Mesenchymal stem cell (in vitro differentiated cells and primary cell): ENCODE measurements around the gene ERAL1.

ENCODE experiments used
- DNase-seq: peaks from one replicate; pipeline ENCODE4 v3.0.0-alpha.2; 2013
- H2AFZ ChIP-seq: one replicate; pipeline ENCODE4 v1.6.1; 2013; ENCODE audit warnings: low read depth, mild to moderate bottlenecking, control low read depth, inconsistent platforms, low read length, moderate library complexity
- H2AK5ac ChIP-seq: 2 replicates; pipeline ENCODE4 v1.6.1; 2013; ENCODE audit warnings: low read length, moderate library complexity, mild to moderate bottlenecking, inconsistent platforms; ENCODE audit not compliant: severe bottlenecking
- H2BK120ac ChIP-seq: one replicate; pipeline ENCODE4 v1.6.1; 2013; ENCODE audit warnings: low read depth, mild to moderate bottlenecking, inconsistent platforms, low read length, moderate library complexity
- H2BK12ac ChIP-seq, 2 experiments: one replicate each; pipeline ENCODE4 v1.6.1; 2013; ENCODE audit warnings: inconsistent platforms in 2 of 2, low read length in 2 of 2, mild to moderate bottlenecking in 2 of 2, moderate library complexity in 2 of 2, control low read depth in 1 of 2
- H2BK15ac ChIP-seq: one replicate; pipeline ENCODE4 v1.6.1; 2013; ENCODE audit warnings: mild to moderate bottlenecking, low read depth, inconsistent platforms; ENCODE audit not compliant: poor library complexity, severe bottlenecking
- H2BK5ac ChIP-seq: 2 replicates; pipeline ENCODE4 v1.6.1; 2013; ENCODE audit warnings: low read depth, mild to moderate bottlenecking, low read length, control low read depth, inconsistent platforms; ENCODE audit not compliant: poor library complexity, severe bottlenecking
- H3K14ac ChIP-seq, 2 experiments: one replicate each; pipeline ENCODE4 v1.6.1; 2013; ENCODE audit warnings: inconsistent platforms in 2 of 2, low read length in 2 of 2, control low read depth in 1 of 2, mild to moderate bottlenecking in 1 of 2, moderate library complexity in 1 of 2
- H3K18ac ChIP-seq, 2 experiments: one replicate each; pipeline ENCODE4 v1.6.1; 2013; ENCODE audit warnings: inconsistent platforms in 2 of 2, low read length in 2 of 2, control low read depth in 1 of 2, low read depth in 1 of 2, mild to moderate bottlenecking in 1 of 2
- H3K23ac ChIP-seq, 2 experiments: one replicate each; pipeline ENCODE4 v1.6.1; 2013; ENCODE audit warnings: inconsistent platforms in 2 of 2, low read length in 2 of 2, mild to moderate bottlenecking in 2 of 2, moderate library complexity in 2 of 2, control low read depth in 1 of 2
- H3K27ac ChIP-seq: 2 replicates; pipeline ENCODE4 v1.5.1; 2013; ENCODE audit warnings: mild to moderate bottlenecking, moderate library complexity, low read length, control low read depth, inconsistent platforms; ENCODE audit not compliant: poor library complexity, severe bottlenecking
- H3K27me3 ChIP-seq, 2 experiments: 2 replicates each; pipeline versions ENCODE4 v1.6.1 to v1.7.0; 2013; ENCODE audit warnings: low read length in 2 of 2, mild to moderate bottlenecking in 2 of 2, moderate library complexity in 2 of 2, control low read depth in 1 of 2, inconsistent platforms in 1 of 2; ENCODE audit not compliant: control insufficient read depth in 1 of 2, insufficient read depth in 1 of 2
- H3K36me3 ChIP-seq, 2 experiments: 2 replicates each; pipeline versions ENCODE4 v1.6.1 to v1.7.0; 2013; ENCODE audit warnings: low read length in 2 of 2, control low read depth in 1 of 2, inconsistent platforms in 1 of 2, low read depth in 1 of 2, mild to moderate bottlenecking in 1 of 2; ENCODE audit not compliant: insufficient read depth in 2 of 2, control insufficient read depth in 1 of 2
- H3K4ac ChIP-seq, 2 experiments: one replicate each; pipeline ENCODE4 v1.6.1; 2013; ENCODE audit warnings: inconsistent platforms in 2 of 2, low read length in 2 of 2, mild to moderate bottlenecking in 2 of 2, moderate library complexity in 2 of 2, control low read depth in 1 of 2, low read depth in 1 of 2
- H3K4me1 ChIP-seq: 2 replicates; pipeline ENCODE4 v1.6.1; 2013; ENCODE audit warnings: low read depth, low read length, control low read depth; ENCODE audit not compliant: control insufficient read depth, insufficient read depth
- H3K4me2 ChIP-seq: 2 replicates; pipeline ENCODE4 v1.6.1; 2013; ENCODE audit warnings: low read length, mild to moderate bottlenecking, inconsistent platforms; ENCODE audit not compliant: poor library complexity, severe bottlenecking
- H3K4me3 ChIP-seq, 2 experiments: 2 replicates each; pipeline versions ENCODE4 v1.5.1 to v1.7.0; 2013; ENCODE audit warnings: low read length in 2 of 2, mild to moderate bottlenecking in 2 of 2, control low read depth in 1 of 2, low read depth in 1 of 2; ENCODE audit not compliant: insufficient read depth in 1 of 2
- H3K79me1 ChIP-seq: replicated peaks from 2 replicates; pipeline ENCODE4 v1.6.1; 2013; ENCODE audit warnings: mild to moderate bottlenecking, control low read depth, low read length, inconsistent platforms; ENCODE audit not compliant: poor library complexity, severe bottlenecking
- H3K9ac ChIP-seq: 2 replicates; pipeline ENCODE4 v1.7.0; 2013; ENCODE audit warnings: mild to moderate bottlenecking, low read length, moderate library complexity
- H3K9me3 ChIP-seq: 2 replicates; pipeline ENCODE4 v1.7.0; 2013; ENCODE audit warnings: mild to moderate bottlenecking, low read length; ENCODE audit not compliant: control insufficient read depth
- H4K8ac ChIP-seq: one replicate; pipeline ENCODE4 v1.6.1; 2013; ENCODE audit warnings: inconsistent platforms, mild to moderate bottlenecking, low read length, moderate library complexity
- H4K91ac ChIP-seq: one replicate; pipeline ENCODE4 v1.6.1; 2013; ENCODE audit warnings: mild to moderate bottlenecking, low read length, inconsistent platforms
- WGBS: methylation state at CpG from one replicate; pipeline ENCODE4 v1.1.7; 2013; ENCODE audit warnings: mixed read lengths; 5-methylcytosine and 5-hydroxymethylcytosine counted together

Gene ERAL1

GRCh38 chr17:28857905-28858800 is 3.3 kb downstream of the ERAL1 start:
- Histone ChIP-seq H3K36me3 (peaks cover 35 to 38% of the 10 kb centered on the region in 2 experiments), H2BK12ac (no peak overlapping the region), H3K27me3 (no peaks in the 10 kb centered on the region), H4K8ac (no peak overlapping the region), H3K9me3 (no peaks in the 10 kb centered on the region), H3K27ac (no peak overlapping the region), H3K4me3 (no peak overlapping the region), H2BK120ac (no peak overlapping the region), H3K4me2 (no peak overlapping the region), H3K4me1 (peaks cover 4% of the 10 kb centered on the region), H4K91ac (no peak overlapping the region), H3K79me1 (peaks cover 11% of the 10 kb centered on the region), H2BK5ac (no peak overlapping the region), H3K9ac (no peak overlapping the region), H3K18ac (no peak overlapping the region), H2BK15ac (no peak overlapping the region), H2AFZ (no peak overlapping the region), H2AK5ac (no peak overlapping the region), H3K14ac (no peak overlapping the region), H3K23ac (no peak overlapping the region), H3K4ac (no peak overlapping the region)
- no peak for DNase-seq
- 98% methylated on average over 2 of the region's 3 CpGs for whole genome bisulfite sequencing

- no peak overlapping the region for H2BK5ac ChIP-seq
- H3K4me2 ChIP-seq = no peak overlapping the region
- no peak overlapping the region for H2AK5ac ChIP-seq
- H3K18ac ChIP-seq = no peak overlapping the region
- DNase-seq = no peak
- no peak overlapping the region for H2BK12ac ChIP-seq
- no peak overlapping the region for H4K8ac ChIP-seq
- H3K14ac ChIP-seq = no peak overlapping the region
- H3K27me3 ChIP-seq = no peaks in the 10 kb centered on the region
- no peak overlapping the region for H3K23ac ChIP-seq
- no peak overlapping the region for H4K91ac ChIP-seq
- H3K4ac ChIP-seq = no peak overlapping the region
- no peak overlapping the region for H3K9ac ChIP-seq
- peaks cover 11% of the 10 kb centered on the region for H3K79me1 ChIP-seq
- H2BK120ac ChIP-seq = no peak overlapping the region
- H3K36me3 ChIP-seq = peaks cover 35 to 43% of the 10 kb centered on the region in 2 experiments
- H3K9me3 ChIP-seq = no peaks in the 10 kb centered on the region
- peaks cover 4% of the 10 kb centered on the region for H3K4me1 ChIP-seq
- WGBS = 50% methylated on average over 2 of the region's 2 CpGs
- no peak overlapping the region for H3K4me3 ChIP-seq
- no peak overlapping the region for H2AFZ ChIP-seq
- H3K27ac ChIP-seq = no peak overlapping the region
- no peak overlapping the region for H2BK15ac ChIP-seq
These were observed 4.1 kb downstream of the ERAL1 start for GRCh38 chr17:28858801-28859355.

GRCh38 chr17:28860363-28860808 is 5.6 kb downstream of the ERAL1 start:
- peaks cover 9% of the 10 kb centered on the region for H3K79me1 ChIP-seq
- no peak overlapping the region for H2BK120ac ChIP-seq
- H4K91ac ChIP-seq = no peak overlapping the region
- H3K9me3 ChIP-seq = no peaks in the 10 kb centered on the region
- no peak overlapping the region for H2BK5ac ChIP-seq
- H3K4me3 ChIP-seq = no peak overlapping the region
- H3K4me1 ChIP-seq = peaks cover 2% of the 10 kb centered on the region
- no peak for DNase-seq
- no peak overlapping the region for H2AK5ac ChIP-seq
- no peak overlapping the region for H2BK12ac ChIP-seq
- H3K4me2 ChIP-seq = no peak overlapping the region
- H3K9ac ChIP-seq = no peak overlapping the region
- H3K23ac ChIP-seq = no peak overlapping the region
- no peak overlapping the region for H3K4ac ChIP-seq
- H4K8ac ChIP-seq = no peak overlapping the region
- H3K36me3 ChIP-seq = peaks cover 35 to 44% of the 10 kb centered on the region in 2 experiments
- WGBS = 98% methylated on average over 4 of the region's 4 CpGs
- H3K18ac ChIP-seq = no peak overlapping the region
- H3K27ac ChIP-seq = no peak overlapping the region
- H3K14ac ChIP-seq = no peak overlapping the region
- no peak overlapping the region for H2AFZ ChIP-seq
- no peaks in the 10 kb centered on the region for H3K27me3 ChIP-seq
- H2BK15ac ChIP-seq = no peak overlapping the region

GRCh38 chr17:28861393-28862203 is 6.8 kb downstream of the ERAL1 start:
- Histone ChIP-seq H2AFZ (no peak overlapping the region), H3K23ac (no peak overlapping the region), H3K9ac (no peak overlapping the region), H2BK12ac (no peak overlapping the region), H2BK15ac (no peak overlapping the region), H2BK5ac (no peak overlapping the region), H3K27ac (no peak overlapping the region), H4K91ac (no peak overlapping the region), H2BK120ac (no peak overlapping the region), H3K4ac (no peak overlapping the region), H3K4me2 (no peak overlapping the region), H3K18ac (no peak overlapping the region), H2AK5ac (no peak overlapping the region), H3K79me1 (peaks cover 3% of the 10 kb centered on the region), H3K4me1 (peaks cover 2% of the 10 kb centered on the region), H4K8ac (no peak overlapping the region), H3K4me3 (no peak overlapping the region), H3K9me3 (no peaks in the 10 kb centered on the region), H3K27me3 (no peaks in the 10 kb centered on the region), H3K14ac (no peak overlapping the region), H3K36me3 (peaks cover 31 to 40% of the 10 kb centered on the region in 2 experiments)
- no peak for DNase-seq
- 73% methylated on average over 8 of the region's 8 CpGs for WGBS
